GM19351 (cell line): Measurements from ENCODE around the gene RRP36.
A peak's percentile ranks its signal among the peaks of the same experiment; 100 is the strongest.
"Not testable (repeated sequence)": the region's sequence is repeated elsewhere in the genome, so short reads cannot be mapped to it uniquely, and the experiment has no call there.

ENCODE experiments used
- ATAC-seq: cut with Tn5 transposase; IDR thresholded peaks from one replicate; pipeline ENCODE4 v1.9.1; 2021; ENCODE audit warnings: mild to moderate bottlenecking, moderate library complexity; ENCODE audit not compliant: unreplicated experiment

Gene RRP36, protein sequence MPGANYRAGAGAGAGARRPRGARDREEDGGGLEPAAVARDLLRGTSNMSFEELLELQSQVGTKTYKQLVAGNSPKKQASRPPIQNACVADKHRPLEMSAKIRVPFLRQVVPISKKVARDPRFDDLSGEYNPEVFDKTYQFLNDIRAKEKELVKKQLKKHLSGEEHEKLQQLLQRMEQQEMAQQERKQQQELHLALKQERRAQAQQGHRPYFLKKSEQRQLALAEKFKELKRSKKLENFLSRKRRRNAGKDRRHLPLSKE

DNA sequence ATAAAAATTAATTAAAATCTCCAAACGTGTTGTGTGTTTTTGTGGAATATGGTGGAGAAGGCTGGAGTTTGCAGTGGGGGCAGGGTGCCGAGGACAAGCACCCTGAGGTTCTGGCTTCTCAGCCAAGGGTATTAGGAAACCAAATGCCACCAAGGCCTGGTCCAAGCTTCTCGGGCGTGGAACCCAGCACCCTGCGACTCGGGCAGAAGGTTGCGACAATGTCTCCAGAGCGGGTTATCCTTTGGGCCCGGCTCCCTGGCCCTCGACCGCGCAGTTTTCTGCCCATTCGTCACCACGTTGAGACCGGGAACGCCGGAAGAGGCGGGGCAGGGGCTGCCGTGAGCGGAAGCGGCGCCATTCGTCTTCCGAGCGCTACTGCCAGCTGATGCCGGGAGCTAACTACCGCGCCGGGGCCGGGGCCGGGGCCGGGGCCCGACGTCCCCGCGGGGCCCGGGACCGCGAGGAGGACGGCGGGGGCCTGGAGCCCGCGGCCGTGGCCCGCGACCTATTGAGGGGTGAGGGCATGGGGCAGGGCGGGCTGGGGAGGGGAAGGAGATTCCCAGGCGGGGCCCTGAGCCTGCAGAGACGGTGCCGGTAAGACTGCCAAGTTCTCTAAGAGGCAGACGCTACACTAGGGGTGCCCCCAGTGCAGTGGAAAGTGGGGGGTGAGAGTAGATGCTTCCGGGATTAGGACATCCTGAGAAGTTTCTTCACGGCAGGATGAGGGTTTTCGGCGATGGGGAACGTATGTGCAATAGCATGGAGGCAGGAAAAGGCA is at the start of gene RRP36:
TSS of gene RRP36 (plus strand) at position 354 of the 778 bp plus-strand sequence. CDS start at position 386, 32 bp downstream.
- peak; percentile 76 for ATAC-seq

DNA sequence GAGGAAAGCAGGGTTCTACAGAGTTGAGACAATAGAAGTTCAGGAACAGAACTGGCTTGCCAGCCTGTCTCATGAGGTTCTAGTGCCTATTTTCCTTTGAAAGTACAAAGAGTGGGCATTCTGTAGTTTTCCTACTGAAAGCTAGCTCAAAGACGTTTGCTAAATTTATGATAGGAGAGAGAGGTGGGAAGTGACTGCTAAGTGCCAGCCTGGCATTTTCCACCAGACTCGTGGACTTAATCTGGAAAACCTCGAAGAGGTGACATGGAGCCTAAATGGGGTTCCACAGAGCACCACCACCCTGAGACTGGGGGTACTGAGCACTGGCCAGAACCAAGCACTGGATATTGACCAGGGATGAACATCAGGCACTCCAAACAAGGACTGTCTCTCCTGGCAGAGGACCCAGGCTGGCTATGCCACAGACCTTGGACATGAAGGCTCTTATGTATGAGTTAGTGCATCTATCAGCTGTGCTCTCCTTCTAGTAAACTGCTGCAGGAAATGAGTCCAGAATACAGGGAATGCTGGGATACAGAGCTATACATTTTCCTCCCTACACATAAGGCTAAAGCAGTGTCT is 49.6 kb upstream of the RRP36 start:
- ATAC-seq = no peak

DNA sequence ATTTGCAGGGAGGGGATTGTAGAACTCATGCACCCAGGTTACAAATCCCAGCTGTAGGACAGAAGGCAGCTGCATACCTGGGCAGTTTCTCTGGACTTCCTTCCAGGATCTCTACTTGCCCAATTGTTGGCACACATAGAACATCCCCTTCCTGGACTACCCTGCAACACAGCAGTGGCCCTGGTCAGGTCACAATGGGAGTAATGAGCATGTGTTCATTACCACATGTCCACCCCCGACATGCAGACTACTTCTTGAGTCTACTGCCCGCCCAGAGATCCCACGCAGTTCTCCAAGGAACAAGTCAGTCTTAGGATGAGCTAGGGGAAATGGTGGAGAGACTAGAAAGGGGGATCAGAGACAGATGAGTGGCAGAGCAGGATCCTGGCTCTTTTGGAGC is 47.5 kb upstream of the RRP36 start:
- no peak for ATAC-seq

DNA sequence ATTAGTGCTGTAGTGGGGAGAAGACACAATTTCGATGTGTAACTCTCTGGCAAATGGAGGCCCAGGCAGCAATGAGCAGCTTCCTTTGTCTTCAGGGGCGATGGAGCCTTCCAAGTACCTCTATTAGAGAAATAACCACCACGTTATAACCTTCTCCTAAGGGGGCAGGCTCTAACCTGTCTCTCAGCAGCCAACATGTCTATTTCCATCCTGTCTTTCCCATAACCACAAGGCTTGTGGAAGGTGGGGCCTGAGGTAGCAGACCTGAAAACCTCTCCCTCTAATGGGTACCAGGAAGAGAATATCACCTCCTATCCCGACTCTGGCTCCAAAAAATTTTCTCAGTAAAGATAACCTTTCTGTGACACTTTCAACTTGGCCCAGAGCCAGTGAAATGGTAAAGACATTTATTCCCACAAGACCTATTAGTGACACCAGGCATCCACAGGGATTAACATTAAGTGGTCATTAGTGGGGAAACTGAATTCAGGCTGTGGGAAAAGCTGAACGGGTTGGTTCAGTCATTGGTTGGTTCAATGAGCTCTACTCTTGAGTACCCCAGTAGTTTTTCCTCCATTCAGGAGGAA is 46.4 kb upstream of the RRP36 start:
- no peak for ATAC-seq

DNA sequence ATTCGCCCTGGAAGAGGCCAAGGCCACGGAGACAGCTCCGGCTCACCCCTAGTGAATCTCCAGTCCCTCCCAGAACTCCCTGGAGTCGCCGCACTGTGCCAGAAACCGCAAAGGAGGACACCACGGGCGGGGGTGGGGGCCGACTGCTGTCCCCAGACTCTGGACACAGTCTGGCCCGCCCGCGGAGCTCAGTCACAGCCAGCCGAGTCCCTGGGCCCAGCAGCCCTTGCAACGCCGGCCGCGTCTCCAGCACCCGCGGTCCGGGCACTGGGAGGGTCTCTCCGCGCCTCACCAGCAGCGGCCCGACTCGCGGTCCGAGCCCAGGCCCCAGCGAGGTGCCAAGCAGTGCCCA is 43.0 kb upstream of the RRP36 start:
- ATAC-seq = peak; percentile 3

DNA sequence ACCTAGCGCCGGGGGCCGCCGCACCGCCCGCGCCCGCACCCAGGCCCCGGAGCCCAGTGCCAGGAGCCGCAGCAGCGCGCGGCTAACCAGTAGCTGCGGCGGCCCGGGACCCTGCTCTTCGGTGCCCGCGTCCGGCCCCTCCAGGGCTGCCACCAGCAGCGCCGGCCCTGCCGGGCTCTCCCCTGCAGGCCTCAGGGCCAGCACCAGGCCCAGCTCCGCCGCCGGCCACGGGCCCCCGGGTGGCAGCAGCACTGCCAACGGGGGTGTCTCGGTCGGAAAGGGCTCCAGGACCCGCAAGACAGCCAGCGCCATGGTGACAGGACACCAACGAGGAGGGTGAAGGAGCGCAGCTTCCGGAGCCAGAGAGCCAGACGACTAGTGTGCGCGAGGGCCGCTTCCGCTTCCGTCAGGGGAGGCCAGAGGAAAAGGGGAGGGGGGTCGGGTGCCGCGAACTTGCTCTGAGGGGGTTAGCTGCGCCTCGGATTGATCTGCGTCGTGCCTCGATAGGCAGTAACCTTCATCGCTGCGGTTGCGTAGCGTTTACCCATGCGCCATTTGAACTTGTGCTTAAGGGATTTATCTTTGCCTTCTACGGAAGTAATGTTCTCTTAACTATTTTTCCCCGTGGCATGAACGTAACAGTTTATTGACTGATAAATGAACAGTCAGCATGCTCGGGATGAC is 42.4 kb upstream of the RRP36 start, which contains the start of gene PEX6:
TSS of gene PEX6 (minus strand) at position 343 of the 684 bp plus-strand sequence. CDS start at position 312, 31 bp downstream.
- ATAC-seq = peak; percentile 93

DNA sequence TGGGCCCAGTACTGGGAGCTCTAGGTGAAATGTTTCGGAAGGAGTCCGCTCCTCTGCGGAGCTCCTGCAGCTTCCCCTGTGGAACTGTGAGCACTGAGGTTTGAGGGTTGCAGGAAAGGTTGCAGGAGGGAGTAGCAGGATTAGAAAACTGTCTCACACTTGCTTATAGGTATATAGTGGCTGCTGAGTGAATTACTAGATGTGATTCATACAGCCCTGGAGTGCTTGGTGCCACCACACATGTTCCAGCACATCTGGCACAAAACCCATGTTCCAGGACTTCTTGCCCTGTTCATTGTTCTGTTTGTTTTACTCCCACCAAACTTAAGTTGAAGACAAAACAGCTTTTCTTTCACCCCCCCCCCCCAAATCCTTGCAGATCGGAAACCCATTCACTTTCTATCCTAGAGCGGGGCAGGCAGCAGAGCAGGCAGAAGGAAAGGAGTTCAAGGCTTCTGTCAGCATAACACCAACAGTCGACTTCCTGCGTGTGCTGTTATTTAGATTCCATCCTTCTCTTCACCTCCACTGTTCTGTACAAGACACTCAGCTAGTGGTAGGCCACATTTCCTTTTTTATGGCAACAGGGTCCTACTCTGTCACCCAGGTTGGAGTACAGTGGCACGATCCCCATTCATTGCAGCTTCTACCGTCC is 41.8 kb upstream of the RRP36 start:
- no peak for ATAC-seq

DNA sequence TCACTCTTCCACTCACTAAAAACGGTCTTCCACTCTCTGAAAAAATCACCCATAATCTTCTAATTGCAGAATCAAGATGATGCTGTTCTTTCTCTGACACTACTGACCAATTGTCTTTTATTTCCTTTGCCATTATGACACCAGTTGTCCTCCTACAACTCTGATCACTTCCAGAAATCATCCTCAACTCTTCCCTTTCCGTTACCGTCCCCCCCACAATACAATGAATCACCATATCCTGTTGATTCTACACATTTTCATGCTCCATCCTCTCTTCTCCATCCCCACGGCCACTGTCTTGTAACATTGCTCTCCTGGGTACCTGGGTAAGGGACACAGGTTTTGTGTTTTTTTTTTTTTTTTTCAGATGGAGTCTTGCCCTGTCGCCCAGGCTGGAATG is 39.6 kb upstream of the RRP36 start:
- no peak for ATAC-seq

DNA sequence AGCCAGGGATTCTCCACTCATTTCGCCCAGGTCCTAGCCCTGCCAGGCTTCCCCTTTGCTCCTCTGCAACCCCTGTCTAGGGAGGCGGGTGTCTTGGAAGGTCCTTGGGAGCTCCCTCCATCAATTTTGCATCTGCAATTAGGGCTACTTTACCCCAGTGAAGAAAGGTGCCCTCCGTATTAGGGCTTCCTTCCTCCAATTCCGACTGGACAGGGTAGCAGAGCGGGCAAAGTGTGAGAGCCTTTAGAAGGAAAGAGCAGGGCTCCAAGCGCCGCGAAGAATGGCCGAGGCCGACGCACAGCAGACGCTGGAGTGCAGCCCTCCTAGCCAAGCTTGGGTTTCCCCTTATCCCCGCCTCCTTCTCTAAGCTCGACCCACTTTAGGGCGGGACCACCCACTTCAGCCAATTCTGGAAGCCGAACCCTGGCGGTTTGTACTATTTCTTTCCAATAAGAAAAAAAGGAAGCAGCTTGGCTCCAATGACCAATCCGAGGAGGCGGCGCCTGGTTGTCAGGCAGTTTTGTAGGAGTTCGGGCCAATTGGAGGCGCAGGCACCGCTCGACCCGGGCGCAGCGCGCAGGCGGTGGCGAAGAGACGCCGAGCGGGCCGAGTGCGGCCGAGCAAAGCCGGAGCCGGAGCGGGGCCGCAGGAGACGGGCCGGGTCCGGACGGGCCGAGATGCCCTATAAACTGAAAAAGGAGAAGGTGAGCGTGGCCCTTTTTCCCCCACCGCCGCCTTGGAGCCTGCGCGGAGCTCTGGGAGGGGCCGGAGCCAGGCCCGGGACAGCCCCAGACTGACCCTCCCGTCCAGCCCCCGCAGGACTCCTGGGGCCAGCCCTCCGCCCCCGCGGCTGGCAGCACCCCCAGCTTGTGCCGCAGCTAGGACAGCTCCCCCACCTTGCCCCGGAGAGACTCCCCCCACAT is 37.2 kb upstream of the RRP36 start, which contains the start of gene PPP2R5D:
TSS of gene PPP2R5D (plus strand) at position 570 of the 923 bp plus-strand sequence. CDS start at position 678, 108 bp downstream.
- ATAC-seq = peak; percentile 93

DNA sequence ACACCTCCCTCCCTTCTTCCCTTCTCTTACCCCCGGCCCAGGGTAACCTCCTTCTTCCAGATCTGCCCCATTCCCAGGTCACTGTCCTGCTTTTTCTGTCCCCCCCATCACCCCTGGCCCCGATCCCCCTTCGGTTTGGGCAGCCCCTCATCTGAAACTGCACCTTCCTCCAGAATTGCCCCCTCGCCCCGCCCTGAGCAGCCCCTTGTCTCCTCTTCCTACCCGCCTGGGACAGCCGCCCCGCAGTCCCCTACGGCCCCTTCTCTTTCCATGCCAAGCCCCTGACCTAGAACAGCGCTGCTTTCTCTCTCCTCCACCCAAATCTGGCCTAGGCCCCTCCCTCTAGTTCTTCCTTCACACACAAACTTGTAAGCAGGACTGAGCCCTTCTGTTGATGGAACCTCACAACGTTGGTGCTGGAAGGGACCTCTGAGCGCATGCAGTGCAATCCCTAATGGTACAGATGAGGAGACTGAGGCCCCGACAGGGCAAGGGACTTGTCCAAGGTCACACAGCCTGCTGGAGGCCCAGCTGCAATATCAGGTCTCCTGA is 36.4 kb upstream of the RRP36 start:
- ATAC-seq = no peak

DNA sequence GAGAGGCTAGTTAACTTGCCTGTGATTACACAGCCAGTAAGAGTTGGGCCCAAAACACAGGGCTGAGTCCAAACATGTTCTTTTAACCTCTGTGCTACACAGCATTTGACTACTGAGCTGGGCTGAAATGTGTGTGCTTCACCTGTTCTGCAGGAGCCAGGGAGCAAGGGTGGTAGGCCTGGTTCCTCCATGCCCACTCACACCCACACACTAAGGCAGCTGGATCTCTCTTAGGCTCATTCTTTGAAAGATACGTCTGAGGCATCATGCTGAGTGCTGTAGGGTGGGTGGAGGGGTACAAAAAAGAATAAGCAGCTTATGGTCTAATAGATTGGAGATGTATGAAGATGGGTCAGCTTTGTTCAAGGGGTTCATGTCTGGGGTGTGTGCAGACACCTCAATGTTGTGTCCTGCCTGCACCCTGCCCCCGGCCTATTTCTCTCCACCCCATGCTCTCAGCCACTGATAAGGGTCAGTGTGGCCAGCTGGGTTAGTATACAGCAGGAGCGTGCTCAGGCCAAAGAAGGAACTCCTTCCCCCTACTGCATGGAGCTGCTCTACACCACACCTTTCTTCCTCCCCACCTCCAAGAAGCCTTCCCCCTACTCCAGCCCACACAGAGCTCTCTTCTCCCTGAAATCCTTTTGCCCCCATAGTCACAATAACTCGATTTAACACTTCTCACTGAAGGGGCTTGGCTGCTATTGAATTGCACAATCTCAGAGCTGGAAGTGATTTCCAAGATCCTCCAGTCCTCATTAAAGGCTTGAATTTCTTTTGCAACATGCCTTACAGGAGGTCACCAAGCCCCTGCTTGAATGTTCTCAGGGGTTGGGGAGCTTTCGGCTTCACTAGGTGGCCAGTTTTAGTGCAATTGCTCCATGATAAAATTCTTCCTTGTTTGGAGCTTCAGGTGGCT is 33.6 kb upstream of the RRP36 start:
- ATAC-seq = no peak

DNA sequence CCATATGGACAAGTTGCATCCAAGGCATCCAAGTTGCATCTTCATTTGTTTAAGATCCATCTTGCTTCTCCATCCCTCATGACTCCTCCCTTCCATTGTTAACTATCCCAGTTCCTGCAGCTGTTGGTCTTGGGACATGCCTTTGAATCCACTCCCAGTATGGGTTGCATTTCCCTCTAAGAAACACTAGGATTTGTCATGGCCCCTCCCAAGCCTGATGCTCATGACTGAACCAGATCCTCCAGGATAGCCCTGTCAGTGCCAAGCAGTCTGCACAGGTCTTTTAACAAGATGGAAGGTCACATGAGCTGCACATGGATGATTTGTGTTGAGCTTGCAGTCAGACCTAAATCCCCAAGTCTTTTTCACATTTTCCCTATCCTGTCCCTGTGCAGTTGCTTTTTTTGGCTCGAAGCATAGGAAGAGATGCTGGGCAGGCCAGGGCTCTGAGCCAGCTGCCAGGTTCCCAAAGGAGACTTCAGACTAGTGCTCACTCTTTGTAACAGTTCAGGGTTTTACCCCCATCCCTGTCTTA is 32.9 kb upstream of the RRP36 start:
- no peak for ATAC-seq

DNA sequence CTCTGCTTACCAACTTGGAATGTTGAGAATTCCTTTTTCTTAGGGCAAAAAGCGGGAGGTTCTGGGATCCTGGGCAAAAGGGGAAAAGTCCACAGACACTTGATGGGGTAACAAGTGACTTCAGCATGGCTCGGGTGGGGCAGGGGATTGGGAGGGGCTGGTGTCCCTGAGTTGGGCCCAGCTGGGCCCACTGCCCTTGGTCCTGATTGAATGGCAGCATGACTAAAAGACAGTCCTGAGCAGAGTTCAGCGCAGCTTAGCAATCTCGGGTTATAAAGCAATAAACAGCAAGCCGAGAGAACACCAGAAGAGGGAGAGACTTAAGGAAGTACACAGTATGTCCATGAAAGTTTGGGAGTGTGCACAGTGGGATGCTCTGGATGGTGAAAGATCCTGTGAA is 31.5 kb upstream of the RRP36 start:
- ATAC-seq = no peak

DNA sequence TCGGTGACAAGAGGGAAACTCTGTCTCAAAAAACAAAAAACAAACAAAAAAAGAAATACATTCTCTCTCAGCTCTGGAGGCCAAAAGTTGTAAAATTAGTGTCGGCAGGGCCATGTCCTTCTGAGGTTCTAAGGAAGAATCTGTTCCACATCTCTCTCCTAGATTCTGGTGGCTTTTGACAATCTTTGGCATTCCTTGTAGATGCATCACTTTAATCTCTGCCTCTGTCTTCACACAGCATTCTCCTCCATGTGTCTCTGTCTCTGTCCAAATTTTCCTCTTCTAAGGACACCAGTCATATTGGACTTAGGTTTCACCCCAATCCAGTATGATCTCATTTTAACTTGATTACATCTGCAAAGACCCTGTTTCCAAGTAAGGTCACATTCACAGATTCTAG is 28.0 kb upstream of the RRP36 start:
- ATAC-seq = no peak

DNA sequence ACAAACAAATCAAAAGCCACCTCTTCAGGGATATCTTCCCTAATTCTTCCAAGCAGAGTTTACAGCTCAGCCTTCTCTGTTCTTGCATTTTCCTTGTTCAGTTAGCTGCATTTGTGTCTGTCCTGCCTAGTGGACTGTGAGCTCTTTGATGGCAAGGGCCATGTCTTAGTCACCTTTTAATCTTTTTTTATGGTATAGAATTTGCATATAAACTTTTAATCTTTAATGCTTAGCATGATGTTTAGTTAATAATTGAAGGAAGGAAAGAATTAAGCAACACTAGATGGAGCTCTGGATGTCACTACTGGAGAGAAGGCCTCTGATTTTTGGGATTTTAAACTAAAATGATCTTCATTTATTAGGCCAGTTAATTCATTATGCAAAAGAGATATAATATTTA is 24.9 kb upstream of the RRP36 start:
- no peak for ATAC-seq

DNA sequence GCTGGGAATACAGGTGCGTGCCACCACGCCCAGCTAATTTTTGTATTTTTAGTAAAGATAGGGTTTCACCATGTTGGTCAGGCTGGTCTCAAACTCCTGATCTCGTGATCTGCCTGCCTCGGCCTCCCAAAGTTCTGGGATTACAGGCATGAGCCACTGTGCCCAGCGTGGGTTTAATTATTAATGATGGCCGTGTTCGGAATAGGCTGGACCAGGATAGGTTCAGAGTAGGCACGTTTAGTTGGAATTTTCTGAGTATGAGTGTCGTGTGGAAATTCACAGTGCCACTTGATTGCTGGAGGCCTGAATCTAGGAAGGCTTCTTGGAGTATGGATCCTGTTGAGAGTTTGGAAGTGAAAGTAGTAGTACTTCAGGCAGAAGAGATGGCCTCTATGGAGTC is 23.2 kb upstream of the RRP36 start:
- not testable (repeated sequence) for ATAC-seq

DNA sequence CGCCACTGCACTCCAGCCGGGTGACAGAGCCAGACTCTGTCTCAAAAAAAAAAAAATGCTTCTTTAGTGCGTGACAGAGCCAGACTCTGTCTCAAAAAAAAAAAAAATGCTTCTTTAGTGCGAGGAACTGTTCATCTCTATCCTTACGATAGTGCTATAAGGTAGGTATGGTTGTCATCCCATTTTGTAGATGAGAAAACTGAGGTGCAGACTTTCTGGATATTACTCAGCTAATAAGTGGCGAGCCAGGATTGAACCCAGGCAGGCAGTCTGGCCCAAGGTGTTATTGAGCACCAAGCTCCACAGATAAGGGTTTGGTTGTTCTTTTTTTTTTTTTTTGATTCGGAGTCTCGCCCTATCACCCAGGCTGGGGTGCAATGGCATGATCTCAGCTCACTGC is 19.6 kb upstream of the RRP36 start:
- no peak for ATAC-seq

DNA sequence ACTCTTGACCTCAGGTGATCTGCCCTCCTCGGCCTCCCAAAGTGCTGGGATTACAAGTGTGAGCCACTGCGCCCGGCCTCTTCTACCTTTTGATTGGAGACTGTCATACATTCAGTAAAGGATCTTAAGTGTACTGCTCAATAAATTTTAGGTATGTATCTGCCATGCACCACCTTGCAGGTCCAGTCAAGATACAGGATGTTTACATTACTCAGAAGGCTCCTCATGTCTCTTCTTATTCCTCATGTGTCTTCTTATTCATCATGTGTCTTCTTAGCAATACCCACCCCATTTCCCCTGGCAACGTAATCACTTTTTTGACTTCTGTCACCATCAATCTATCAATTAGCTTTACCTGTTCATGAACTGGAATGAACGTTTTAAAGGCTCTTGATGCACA is 15.6 kb upstream of the RRP36 start:
- no peak for ATAC-seq
